T-helper 2 cell treated with Interferon-gamma antibody and Interleukin-4, amounts not matched to agents 5 μg/mL and 100 μg/mL, for 36 hours (primary cell): ENCODE results near the gene ZBTB38.

Experiments
- DNase-seq: peaks from one replicate; pipeline ENCODE4 v3.0.0; 2021; ENCODE audit warnings: low spot score
- H3K27ac Mint-ChIP-seq: one replicate; pipeline ENCODE4 v1.8.0; 2021; ENCODE audit warnings: mild to moderate bottlenecking, mixed read lengths
- H3K27me3 Mint-ChIP-seq: one replicate; pipeline ENCODE4 v1.8.0; 2021; ENCODE audit warnings: low read depth, mixed read lengths
- H3K36me3 Mint-ChIP-seq: one replicate; pipeline ENCODE4 v1.8.0; 2021; ENCODE audit warnings: low read depth, mixed read lengths
- H3K4me1 Mint-ChIP-seq: one replicate; pipeline ENCODE4 v1.8.0; 2021; ENCODE audit warnings: low read depth, mixed read lengths
- H3K4me3 Mint-ChIP-seq: one replicate; pipeline ENCODE4 v1.8.0; 2022; ENCODE audit warnings: mild to moderate bottlenecking, moderate library complexity, mixed read lengths
- H3K9me3 Mint-ChIP-seq: one replicate; pipeline ENCODE4 v1.8.0; 2021; ENCODE audit warnings: mixed read lengths

The ZBTB38 gene

DNA sequence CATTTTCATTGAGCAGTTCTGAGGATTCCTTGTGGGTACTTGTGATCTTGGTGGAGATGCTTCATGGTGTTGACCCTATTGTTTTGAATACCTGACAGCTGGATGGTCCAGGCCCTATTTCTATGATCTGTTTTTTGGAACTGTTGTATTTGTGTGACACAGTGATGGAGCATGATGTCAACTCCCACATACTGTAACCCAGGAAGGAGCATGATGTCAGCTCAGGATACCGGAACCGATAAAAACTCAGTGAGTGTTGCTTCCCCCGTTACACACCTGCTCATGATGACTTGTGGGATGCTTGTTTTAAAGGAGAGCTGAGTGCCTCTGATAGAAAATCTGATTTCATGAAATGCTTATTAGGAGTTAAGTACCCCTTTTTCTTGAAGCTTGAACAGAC is 45.1 kb downstream of the ZBTB38 start:
- Mint-ChIP-seq H3K36me3 (peaks cover 45% of the 10 kb centered on the region), H3K9me3 (peaks cover 4% of the 10 kb centered on the region), H3K4me1 (peaks cover 53% of the 10 kb centered on the region), H3K27ac (peak overlapping the region; percentile 97), H3K4me3 (peak overlapping the region; percentile 80), H3K27me3 (no peaks in the 10 kb centered on the region)
- DNase-seq = no peak

DNA sequence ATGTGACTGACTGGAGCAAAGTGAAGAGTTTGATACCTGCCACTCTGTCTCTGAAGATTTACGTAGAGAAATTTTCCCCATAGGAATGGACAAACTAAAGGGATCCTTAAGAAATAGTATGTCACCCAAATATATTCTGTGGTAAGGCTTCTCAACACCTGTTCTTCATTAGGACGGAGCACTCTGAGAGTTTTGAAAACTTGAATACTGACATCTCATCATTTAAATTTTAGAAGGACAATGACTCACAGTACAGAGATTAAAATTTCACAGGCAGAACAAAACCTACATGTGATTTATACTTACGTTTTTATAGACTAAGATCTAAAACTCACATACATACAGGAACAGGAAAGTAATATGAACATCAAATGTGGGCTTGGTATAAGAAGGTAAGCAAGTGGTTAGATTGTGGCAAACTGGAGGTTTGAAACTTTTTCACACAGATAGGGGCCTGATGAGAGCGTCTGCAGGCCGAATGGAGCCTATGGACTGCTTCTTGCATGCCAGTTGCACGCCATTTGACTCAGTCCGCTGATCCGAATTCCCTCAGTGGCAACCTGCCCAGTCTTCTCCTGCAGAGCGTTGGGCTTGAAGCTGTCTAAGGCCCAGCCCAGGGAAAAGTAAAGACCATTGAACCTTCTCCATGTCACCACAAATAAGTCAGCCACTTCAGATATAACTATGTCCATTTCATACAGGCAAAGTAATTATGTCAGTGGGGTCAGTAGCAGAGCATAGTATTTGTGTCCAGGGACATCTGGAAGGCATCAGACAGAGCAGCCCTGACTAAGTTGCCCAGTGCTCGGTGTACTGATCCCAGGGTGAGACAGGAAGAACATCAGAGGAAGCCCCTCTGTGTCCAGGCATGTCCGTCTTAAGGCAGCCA is 45.7 kb downstream of the ZBTB38 start:
- Mint-ChIP-seq H3K9me3 (peaks cover 9% of the 10 kb centered on the region), H3K27ac (peak overlapping the region; percentile 97), H3K4me1 (peaks cover 53% of the 10 kb centered on the region), H3K36me3 (peaks cover 50% of the 10 kb centered on the region), H3K4me3 (peak overlapping the region; percentile 80), H3K27me3 (no peaks in the 10 kb centered on the region)
- peak; percentile 28 for DNase-seq

DNA sequence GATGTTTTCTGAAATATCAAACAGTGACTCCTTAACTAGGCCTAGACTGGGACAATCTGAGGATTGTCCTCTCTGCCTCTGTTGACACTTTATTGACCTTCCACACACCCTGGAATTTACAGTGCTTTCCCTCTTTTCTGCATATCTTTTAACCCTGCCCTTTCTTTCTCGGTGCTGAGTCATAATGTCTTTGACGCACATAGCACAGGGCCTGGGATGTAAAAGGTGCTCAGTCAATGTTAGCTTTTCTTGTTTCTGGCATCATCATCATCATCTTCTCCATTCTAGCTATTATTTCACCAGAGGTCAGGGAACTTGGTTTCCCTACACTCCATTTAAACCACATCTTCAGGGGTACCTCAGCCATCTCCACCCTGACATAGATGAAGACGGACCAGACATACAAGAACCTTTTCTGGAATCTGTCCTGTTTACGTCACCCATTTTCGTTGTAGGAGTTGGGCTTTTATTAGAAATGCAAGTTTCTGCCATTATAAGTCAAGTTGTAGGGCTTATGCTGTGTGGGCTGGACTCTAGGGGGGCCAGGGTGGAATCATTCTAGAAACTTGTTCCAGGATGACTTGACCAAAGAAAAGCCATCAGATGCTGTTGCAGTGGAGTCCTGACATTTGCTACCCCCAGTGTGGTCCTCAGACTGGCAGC is 46.6 kb downstream of the ZBTB38 start:
- no peak for DNase-seq

DNA sequence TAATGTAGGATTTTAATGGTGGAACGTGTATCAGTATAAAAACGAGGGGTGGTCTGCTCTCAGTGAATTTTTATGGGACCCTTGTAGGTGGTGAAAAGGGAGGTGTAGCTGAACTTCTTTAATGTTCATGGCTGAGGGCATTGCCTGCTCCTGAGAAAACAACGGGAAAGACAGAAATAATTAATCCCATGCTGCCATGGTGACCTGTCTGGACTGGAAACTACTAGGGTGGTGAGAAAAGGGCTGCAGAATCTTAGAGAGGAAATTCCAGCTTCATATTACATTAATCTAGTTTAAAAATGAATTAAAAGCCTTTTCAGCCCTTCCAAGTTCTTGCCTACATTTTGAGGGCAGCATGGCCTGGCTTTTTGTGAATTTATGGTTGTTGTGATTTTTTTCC is 47.6 kb downstream of the ZBTB38 start:
- Mint-ChIP-seq H3K9me3 (peaks cover 11% of the 10 kb centered on the region), H3K27ac (no peak overlapping the region), H3K4me1 (peaks cover 39% of the 10 kb centered on the region), H3K4me3 (no peak overlapping the region), H3K36me3 (peaks cover 52% of the 10 kb centered on the region), H3K27me3 (no peaks in the 10 kb centered on the region)
- no peak for DNase-seq

More for the DNA sequence above, 46.6 kb downstream of the ZBTB38 start:
- peak overlapping the region; percentile 97 for H3K27ac Mint-ChIP-seq
- peaks cover 11% of the 10 kb centered on the region for H3K9me3 Mint-ChIP-seq
- peaks cover 47% of the 10 kb centered on the region for H3K4me1 Mint-ChIP-seq
- no peak overlapping the region for H3K4me3 Mint-ChIP-seq
- H3K36me3 Mint-ChIP-seq = peaks cover 51% of the 10 kb centered on the region
- no peaks in the 10 kb centered on the region for H3K27me3 Mint-ChIP-seq
